ENCODE results near the gene NPHP4. TPM values are rescaled to one million over a fixed set of nuclear protein-coding genes. Genes with fewer than 3 reads are reported as not detected.

The NPHP4 gene
- total RNA-seq, 2 experiments from 2014 or later: 6.2 to 7.7 TPM

GRCh38 chr1:5834477-5835178 lies 157.6 kb downstream of the NPHP4 start:
- no peaks in the 10 kb centered on the region for H3K4me1 ChIP-seq (ENCODE audit: insufficient read depth, low read length)
- intact Hi-C loops (cut with DNase I, micrococcal nuclease): no loop called here
- DNase-seq (no peak), ATAC-seq (ENCODE audit: poor library complexity) (no peak)
- peaks cover 3% of the 10 kb centered on the region in 2 experiments for H3K27me3 ChIP-seq (ENCODE audit: control insufficient read depth in 1 of 2, insufficient read depth in 2 of 2, low read length in 2 of 2)
- peaks cover 0 to 10% of the 10 kb centered on the region in 2 experiments for H3K9me3 ChIP-seq (ENCODE audit: control insufficient read depth in 1 of 2, insufficient read depth in 1 of 2, low read length in 2 of 2)
- ChIA-PET CTCF (no interaction called here), POLR2A (no interaction called here)
- no peak overlapping the region for H3K4me3 Mint-ChIP-seq
- H3K27ac Mint-ChIP-seq: no peak overlapping the region
- H3K9me3 Mint-ChIP-seq: no peaks in the 10 kb centered on the region
- H3K27ac ChIP-seq (ENCODE audit: low read depth in 1 of 2, low read length in 2 of 2): no peak overlapping the region
- H3K36me3 ChIP-seq (ENCODE audit: insufficient read depth, low read length): no peaks in the 10 kb centered on the region
- no peak overlapping the region for H3K4me3 ChIP-seq (ENCODE audit: low read length)
- peaks cover 6% of the 10 kb centered on the region for H3K27me3 Mint-ChIP-seq
- no peak for TF ChIP-seq CTCF (IDR thresholded peaks at IDR 0.05)
- no peaks in the 10 kb centered on the region for H3K4me1 Mint-ChIP-seq (ENCODE audit: low read depth)
- H3K36me3 Mint-ChIP-seq (ENCODE audit: low read depth): no peaks in the 10 kb centered on the region

- no peak for ATAC-seq (ENCODE audit: poor library complexity)
- no peaks in the 10 kb centered on the region for H3K9me3 Mint-ChIP-seq
- Histone ChIP-seq H3K27ac (ENCODE audit: low read depth in 1 of 2, low read length in 2 of 2) (no peak overlapping the region), H3K27me3 (ENCODE audit: control insufficient read depth in 1 of 2, insufficient read depth in 2 of 2, low read length in 2 of 2) (peaks cover 3% of the 10 kb centered on the region in 2 experiments), H3K9me3 (ENCODE audit: control insufficient read depth in 1 of 2, insufficient read depth in 1 of 2, low read length in 2 of 2) (peaks cover 0 to 10% of the 10 kb centered on the region in 2 experiments), H3K4me1 (ENCODE audit: insufficient read depth, low read length) (no peaks in the 10 kb centered on the region), H3K36me3 (ENCODE audit: insufficient read depth, low read length) (no peaks in the 10 kb centered on the region), H3K4me3 (ENCODE audit: low read length) (no peak overlapping the region)
- no peaks in the 10 kb centered on the region for H3K4me1 Mint-ChIP-seq (ENCODE audit: low read depth)
- H3K27me3 Mint-ChIP-seq: peaks cover 11% of the 10 kb centered on the region
- ChIA-PET CTCF (no interaction called here), POLR2A (no interaction called here)
- no peaks in the 10 kb centered on the region for H3K36me3 Mint-ChIP-seq (ENCODE audit: low read depth)
- intact Hi-C loops (cut with DNase I, micrococcal nuclease): no loop called here
- DNase-seq: no peak
- TF ChIP-seq CTCF (IDR thresholded peaks at IDR 0.05): no peak
- no peak overlapping the region for H3K4me3 Mint-ChIP-seq
- H3K27ac Mint-ChIP-seq: no peak overlapping the region
These were observed 158.3 kb downstream of the NPHP4 start for GRCh38 chr1:5833911-5834310.

- no peak for TF ChIP-seq CTCF (IDR thresholded peaks at IDR 0.05)
- Histone ChIP-seq H3K27me3 (ENCODE audit: control insufficient read depth in 1 of 2, insufficient read depth in 2 of 2, low read length in 2 of 2) (peaks cover 3% of the 10 kb centered on the region in 2 experiments), H3K27ac (ENCODE audit: low read depth in 1 of 2, low read length in 2 of 2) (no peak overlapping the region), H3K9me3 (ENCODE audit: control insufficient read depth in 1 of 2, insufficient read depth in 1 of 2, low read length in 2 of 2) (peaks cover 0 to 14% of the 10 kb centered on the region in 2 experiments), H3K4me3 (ENCODE audit: low read length) (no peak overlapping the region), H3K4me1 (ENCODE audit: insufficient read depth, low read length) (no peaks in the 10 kb centered on the region), H3K36me3 (ENCODE audit: insufficient read depth, low read length) (no peaks in the 10 kb centered on the region)
- Mint-ChIP-seq H3K4me1 (ENCODE audit: low read depth) (no peaks in the 10 kb centered on the region), H3K27ac (no peak overlapping the region), H3K36me3 (ENCODE audit: low read depth) (no peaks in the 10 kb centered on the region), H3K27me3 (peaks cover 11% of the 10 kb centered on the region), H3K9me3 (no peaks in the 10 kb centered on the region), H3K4me3 (no peak overlapping the region)
- POLR2A ChIA-PET: no interaction called here
- intact Hi-C loops (cut with DNase I, micrococcal nuclease): no loop called here
- DNase-seq: no peak
- no peak for ATAC-seq (ENCODE audit: poor library complexity)
- CTCF ChIA-PET: no interaction called here
These were observed 159.0 kb downstream of the NPHP4 start for GRCh38 chr1:5832916-5833895.

Measured in CD4-positive, alpha-beta T cell (primary cell).